PC-9 (cell line): Measurements from ENCODE around the gene PDLIM7.

ENCODE experiments used
- CTCF ChIP-seq: fragments of 200-600 bp; sonication (generic); conservative IDR thresholded peaks from 2 replicates; pipeline ENCODE4 v1.6.1; 2017; ENCODE audit warnings: mixed run types, antibody characterized with exemption, mild to moderate bottlenecking, moderate library complexity
- EZH2 ChIP-seq: fragments of 200-600 bp; sonication (generic); IDR thresholded peaks from 2 replicates; pipeline ENCODE4 v1.8.0; 2017; ENCODE audit warnings: antibody characterized with exemption, low read depth

- TF ChIP-seq CTCF (no peak), EZH2 (no peak)
Observed at GRCh38 chr5:177492841-177493240, 4.6 kb downstream of the PDLIM7 start.
